ENCODE data around the gene ATP7A.
A peak's percentile ranks its signal among the peaks of the same experiment; 100 is the strongest.

The ATP7A gene

DNA sequence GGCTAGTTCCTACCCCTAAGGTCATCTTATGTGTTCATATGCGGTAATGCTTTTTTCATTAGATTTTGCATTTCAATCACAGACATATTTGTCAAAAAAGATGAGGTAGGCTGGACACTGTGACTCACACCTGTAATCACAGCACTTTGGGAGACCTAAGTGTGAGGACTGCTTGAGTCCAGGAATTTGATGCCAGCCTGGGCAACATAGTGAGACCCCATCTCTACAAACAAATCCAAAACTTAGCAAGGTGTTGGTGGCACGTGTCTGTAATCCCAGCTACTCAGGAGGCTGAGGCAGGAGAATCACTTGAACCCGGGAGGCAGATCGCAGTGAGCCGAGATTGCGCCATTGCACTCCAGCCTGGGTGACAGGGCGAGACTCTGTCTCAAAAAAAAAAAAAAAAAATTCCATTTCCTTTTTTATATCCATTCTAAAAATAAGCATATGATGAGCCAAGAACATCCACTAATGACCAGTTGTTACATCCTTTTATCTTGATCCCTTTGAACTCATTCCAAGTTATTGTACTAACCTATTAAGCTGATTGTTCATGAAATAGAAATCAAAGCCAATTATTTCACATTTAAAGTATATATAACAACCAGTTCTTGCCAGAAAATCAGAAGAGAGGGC, 35.5 kb downstream of the ATP7A start:
- DNase-seq: no peak

DNA sequence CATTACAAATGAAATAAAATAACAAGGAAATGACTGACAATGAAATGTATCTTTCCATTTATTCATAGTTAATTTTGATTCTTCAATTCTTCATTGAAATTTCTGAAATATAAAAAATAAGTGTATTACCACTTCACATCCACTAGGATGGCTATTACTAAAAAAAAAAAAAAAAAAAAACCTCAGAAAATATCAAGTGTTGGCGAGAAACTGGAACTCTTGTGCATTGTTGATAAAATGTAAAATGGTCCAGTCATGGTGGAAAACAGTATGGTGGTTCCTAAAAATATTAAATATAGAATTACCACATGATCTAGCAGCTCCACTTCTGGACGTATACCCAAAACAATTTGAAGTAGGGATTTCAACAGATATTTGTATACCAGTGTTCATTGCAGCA, 36.1 kb downstream of the ATP7A start:
- no peak for DNase-seq

DNA sequence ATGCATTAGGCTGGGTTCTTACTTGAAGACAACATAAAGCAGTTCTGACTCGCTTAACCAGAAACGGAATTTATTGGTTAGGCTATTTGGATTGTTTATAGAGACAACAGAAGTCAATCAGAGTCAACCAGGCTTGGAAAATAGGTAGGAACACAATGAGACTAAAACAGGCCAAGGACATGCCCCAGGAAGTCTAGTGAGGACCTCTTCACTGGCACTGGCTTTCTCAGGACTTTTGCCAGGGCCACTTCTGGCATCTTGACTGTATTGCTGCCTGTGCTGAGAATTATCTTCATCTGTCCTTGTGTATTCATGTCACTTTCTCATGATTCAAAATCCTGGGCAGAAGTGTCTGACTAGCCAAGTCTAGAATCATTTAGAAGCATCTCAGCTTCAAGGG, 39.3 kb downstream of the ATP7A start:
- DNase-seq: no peak

DNA sequence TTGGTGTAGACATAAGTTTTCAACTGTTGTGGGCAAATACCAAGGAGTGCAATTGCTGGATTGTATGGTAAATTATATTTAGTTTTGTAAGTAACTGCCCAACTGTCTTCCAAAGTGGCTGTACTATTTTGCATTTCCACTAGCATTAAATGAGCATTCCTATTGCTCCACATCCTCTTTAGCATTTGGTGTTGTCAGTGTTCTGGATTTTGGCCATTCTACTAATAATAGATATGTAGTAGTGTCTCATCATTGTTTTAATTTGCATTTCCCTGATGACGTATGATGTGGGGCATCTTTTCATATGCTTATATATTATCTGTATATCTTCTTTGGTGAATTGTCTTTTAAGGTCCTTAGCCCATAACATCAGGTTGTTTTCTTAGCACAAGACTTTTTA, 41.7 kb downstream of the ATP7A start:
- DNase-seq: no peak

DNA sequence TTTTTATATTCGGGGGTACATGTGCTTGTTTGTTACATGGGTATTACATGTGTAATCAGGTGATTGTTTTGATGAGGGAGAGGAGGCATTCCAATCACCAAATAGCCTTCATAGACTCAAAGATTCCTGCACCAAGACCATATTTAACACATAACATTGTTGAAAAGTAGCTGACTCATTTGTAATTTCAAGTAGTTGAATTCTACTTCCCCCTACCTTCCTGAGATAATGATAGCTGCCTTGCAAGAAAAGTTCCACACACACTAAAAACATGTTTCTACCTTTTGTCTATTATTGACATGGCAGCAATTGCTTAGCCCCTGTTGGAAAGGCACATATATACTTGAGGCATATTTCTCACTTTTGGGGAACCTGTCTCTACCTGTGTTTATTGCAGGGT, 42.8 kb downstream of the ATP7A start:
- DNase-seq: no peak

DNA sequence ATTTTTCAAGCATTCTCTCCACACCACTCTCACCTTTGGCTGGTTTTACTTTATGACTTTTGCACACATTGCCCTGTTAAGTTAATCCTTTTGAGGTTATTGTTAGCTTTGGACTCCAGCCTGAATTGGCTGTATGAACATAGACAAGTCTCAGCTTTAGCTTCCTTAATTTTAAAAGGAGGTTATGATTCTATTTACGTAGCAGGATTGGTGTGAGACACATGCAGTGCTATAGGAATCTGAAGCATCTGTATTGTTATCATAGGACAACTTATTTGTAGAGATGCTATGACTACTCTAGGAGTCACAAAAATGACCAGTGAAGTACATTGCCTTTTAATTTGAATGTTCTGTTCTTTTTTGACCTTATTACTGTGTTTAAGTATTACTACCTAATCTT, 43.2 kb downstream of the ATP7A start:
- DNase-seq: no peak

DNA sequence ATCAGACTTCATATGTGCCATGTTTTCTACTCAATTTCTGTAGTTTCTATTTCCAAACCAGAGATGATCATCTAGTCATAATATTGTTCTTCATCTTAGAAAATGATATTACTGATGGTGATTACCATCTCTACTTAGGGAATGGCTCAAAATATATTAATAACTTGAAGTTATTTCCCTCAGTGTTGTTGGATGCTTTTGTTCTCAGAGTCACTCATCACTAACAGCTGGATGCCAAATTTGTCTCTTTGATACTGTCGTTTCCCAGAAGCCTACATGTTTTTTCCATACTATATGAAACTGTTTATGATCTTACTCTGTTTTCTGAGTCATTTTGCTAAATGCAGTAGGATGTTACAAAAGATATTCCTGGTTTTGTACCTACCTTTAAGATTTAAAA, 50.1 kb downstream of the ATP7A start:
- no peak for DNase-seq

DNA sequence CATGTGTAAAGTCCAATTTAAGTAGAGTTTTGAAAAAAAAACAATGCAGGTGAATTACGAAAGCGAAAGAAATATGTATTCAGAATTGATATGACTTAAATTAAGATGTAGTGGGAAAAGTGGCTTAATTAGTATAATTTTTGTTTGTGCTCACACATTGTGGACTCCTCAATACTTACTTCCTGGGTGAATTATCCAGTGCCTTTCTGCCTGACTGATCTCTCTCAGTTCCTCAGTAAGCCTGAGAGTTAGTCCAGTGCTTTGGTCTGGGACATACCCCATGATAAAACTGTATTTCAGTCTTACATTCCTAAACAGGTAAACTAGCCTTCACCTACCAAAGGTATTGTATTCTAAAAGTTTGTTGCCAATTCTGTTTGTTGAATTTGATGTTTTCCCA, 50.6 kb downstream of the ATP7A start:
- no peak for DNase-seq

DNA sequence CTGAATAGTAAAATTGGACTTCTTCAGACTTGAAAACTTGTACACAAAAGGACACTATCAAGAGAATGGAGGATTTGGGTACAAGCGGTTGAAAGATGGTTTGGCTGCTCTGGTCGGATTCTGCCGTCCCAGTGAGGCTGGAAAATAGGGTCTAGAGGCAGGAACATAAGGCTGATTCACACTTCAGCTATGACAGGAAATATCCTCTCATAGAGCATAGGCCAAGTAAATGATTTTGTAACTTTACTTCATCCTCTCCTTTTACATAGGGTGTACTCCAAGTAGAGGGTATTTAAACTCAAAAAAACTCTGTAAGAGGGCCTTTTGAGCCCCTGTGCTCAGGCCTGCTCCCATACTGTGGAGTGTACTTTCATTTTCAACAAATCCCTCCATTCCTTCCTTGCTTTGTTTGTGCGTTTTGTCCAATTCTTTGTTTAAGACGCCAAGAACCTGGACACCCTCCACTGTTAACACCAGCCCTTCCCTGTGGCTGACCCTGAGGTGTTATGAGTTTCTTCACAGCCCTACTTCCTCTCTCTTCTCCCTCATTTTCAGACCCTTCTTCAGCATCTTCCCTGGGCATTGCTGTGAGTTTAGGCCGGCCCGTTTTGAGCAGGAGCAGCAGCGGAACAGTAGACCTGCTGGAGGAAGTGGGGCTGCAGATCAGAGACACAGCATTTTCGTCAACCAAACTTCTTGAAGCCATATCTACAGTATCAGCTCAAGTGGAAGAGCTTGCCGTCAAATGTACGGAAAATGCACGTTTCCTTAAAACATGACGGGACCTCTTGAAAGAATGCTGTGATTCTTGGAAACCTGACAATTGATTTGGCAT, 51.8 kb downstream of the ATP7A start:
- DNase-seq: no peak

DNA sequence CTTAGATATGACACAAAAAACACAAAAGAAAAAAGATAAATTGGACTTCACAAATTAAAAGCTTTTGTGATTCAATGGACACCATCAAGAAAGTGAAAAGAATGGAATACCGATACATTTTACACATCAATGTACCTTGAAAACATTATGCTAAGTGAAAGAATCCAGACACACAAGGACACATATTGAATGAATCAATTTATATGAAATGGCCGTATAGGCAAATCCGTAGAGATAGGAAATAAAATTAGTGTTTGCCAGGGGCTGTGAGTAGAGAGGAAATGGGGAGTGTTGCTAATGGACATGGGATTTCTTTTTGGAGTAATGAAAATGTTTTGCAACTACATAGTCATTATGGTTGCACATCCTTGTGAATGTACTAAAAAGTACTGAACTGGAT, 55.9 kb downstream of the ATP7A start:
- no peak for DNase-seq

DNA sequence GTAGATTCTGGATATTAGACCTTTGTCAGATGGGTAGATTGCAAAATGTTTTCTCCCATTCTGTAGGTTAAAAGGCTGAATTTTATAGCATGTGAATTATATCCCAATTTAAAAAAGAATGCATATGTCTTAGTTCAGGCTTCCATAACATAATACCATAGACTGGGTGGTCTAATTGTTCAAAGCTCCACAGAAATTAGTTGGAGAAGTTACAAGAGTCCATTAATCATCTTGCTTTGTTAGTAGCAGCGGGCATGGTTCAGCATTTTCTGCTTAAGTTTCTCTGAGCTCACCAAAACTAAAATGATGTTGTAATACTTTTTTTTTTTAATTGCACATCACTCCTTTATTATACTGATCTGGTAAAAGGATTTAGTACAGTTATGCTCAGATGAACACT, 57.1 kb downstream of the ATP7A start:
- DNase-seq: no peak

DNA sequence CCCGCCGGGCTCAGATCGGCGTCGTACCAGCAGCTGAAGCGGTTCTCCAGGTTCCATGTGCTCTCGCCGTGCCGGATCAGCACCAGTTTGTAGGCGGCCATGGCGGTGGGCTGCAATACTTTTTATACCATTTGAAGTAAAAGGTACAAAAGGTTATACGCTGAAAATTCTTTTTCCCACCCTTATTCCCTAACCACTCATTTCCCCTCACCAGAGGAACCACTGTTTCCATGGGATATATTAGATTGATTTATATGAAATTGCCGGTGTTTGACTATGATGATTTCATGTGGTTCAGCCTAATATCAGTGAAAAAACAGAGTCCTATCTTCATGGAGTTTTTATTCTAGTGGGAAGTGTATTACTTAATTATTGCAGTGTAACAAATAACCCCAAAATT, 59.0 kb downstream of the ATP7A start, which contains the start of gene PGAM4:
Gene PGAM4 (minus strand): TSS at position 101 of the 400 bp plus-strand sequence. CDS start 0 bp downstream, at position 101.
- DNase-seq: no peak

DNA sequence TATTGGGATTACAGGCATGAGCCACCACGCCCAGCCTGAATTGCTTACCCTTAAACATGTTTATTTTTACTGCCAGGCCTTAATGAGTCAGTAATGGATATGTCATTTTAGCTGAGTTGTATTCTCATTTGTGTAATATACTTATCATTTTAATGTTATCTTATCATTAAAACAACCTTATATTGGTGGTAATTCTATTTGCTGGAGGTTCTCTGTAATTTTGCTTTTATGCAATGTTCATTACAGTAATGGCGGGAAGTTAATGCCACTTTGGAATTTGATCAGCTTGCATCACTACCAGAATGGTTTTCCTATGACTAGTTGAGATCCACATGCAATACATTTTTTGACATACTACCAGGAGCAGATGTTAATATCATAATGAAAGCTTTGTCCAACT, 65.3 kb downstream of the ATP7A start:
- no peak for DNase-seq

DNA sequence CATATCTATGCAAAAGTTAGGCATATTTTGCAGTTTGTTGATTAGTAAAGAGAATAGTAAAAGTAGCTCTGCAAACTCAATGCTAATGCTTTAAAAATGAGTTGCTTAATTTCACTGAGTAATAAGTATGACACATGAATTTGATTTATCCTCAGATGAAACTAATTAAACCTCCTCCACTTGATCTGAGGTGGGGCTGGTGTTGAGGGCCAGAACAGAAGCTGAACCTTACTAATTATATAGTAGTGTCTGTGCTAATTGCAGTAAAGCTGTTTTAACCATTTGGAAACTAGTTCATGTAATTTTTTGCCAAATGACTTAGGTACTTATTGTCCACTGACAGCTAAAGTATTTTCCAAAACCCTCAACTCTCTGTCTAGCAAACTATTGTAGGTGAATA, 66.6 kb downstream of the ATP7A start:
- DNase-seq: no peak

DNA sequence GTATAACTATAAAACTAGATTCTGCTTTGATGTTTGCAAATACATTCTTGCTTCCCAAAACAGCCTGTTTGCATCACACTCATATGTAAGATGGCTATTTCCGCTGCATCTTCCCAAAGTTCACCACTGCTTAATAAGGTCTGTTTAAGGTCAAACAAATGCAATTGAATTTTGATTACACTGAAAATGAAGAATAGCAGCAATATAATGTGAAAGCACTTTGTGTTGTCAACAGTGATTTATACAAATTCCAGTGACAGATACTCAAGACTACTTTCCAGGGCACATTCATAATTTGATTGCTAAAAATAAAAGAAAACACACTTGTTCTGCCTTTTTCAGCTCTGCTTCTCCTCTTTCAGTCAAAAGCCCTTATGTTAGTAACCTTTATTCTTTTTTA, 67.0 kb downstream of the ATP7A start:
- no peak for DNase-seq

DNA sequence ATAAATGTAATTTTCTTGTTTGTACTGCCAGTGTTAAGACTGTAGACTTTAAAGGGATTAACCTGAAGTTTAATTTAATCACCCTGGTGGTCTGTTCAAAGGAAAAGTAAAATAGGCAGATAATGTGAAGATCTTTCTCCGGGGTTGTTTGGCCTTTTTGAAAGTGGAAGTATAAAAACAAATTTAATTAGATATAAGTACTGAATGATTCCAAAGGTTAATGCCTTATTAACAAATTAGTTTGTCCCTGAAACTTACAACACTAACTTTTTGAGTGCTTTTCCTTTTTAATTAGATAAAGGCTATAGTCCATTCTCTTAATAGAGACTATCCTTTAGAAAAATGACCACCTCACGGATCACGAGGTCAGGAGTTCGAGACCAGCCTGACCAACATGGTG, 69.4 kb downstream of the ATP7A start:
- DNase-seq: no peak

DNA sequence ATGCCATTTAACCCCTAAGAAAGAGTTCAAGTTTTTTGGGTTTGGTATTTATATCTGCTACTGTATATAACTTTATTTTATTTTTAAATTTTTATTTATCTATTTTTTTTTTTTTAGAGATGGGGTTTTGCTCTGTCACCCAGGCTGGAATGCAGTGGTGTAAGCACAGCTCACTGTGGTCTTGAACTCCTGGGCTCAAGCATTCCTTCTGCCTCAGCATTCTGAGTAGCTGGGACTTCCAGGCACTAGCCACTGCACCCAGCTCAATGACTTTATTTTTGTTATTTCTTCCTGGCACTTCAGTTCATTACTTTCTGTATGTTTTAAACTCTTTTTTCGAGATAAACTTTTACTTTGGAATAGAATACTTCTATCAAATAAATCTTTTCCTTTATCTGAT, 101.4 kb downstream of the ATP7A start:
- DNase-seq: no peak

DNA sequence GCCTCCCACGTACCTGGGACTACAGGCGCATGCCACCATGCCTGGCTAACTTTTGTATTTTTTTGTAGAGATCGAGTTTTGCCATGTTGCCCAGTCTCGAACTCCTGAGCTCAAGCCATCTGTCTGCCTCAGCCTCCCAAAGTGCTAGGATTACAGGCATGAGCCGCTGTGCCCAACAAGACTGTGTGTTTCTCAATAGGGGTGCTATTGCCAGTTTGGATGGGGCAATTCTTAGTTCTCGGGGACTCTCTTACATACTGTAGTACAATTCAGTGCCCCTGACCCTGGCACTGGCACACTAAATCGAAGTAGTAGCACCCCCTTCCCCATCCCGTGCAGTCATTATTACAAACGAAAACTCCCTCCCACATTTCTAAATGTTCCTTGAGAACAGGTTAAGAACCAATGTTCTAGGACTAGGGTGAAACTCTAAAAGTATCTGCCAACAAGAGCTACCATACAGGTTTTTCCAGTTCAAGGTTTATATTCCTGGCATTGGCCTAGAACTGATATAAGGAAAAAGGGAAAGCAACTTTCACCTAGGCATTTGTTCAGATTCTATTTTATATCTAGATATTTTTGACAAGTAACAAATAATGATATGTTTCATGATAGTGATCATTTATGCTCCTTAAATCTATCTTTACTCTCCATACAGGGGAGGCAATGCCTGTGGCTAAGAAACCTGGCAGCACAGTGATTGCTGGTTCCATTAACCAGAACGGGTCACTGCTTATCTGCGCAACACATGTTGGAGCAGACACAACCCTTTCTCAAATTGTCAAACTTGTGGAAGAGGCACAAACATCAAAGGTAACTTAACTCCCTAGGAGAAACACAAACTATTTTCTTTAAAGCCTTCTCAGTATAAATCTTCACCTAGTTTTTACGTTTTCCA, 109.3 kb downstream of the ATP7A start:
- no peak for DNase-seq

DNA sequence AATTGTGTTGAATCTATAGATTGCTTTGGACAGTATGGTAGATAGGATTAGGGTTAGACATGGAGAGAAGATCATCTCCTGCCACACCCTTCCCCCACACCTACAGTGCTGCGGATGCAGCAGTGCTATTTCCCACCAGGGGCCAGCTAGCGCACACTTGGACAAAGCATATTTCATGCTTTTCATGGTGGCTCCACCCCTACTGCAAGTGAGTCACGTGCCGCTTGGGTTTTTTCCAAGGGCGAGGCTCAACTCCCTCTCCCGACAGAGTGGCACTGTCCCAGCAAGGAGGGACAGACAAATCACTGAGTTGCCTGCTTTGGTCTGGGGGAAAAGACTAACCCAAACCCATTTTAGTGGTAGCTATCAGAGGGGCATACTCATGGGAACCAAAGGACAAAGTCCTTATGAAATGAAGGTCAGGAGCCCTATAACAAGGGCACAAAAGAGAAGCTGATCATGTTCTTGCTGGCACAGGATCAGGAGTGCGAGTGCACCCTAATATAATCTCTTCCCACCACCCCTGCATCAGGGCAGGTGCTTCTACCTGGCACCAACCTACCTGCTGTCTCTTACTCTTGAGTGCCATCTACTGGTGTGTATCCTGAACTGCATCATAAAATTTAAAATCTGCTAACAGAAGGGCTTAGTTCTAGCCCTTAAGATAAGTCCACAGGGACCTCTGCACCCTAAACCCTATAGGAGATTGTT, 114.0 kb downstream of the ATP7A start:
- no peak for DNase-seq

DNA sequence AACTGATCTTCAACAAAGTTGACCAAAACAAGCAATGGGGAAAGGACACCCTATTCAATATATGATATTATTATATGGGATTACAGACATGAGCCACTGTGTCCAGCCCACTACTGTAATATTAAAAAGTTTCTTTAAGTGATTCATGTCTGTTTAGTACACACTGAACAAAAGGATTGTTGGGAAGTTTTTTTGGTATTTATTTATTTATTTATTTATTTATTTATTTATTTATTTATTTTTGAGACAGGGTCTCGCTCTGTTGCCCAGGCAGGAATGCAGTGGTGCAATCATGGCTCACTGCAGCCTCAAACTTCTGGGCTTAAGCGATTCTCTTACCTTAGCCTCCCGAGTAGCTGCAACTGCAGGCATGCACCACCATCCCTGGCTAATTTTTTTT, 117.3 kb downstream of the ATP7A start:
- DNase-seq: no peak

DNA sequence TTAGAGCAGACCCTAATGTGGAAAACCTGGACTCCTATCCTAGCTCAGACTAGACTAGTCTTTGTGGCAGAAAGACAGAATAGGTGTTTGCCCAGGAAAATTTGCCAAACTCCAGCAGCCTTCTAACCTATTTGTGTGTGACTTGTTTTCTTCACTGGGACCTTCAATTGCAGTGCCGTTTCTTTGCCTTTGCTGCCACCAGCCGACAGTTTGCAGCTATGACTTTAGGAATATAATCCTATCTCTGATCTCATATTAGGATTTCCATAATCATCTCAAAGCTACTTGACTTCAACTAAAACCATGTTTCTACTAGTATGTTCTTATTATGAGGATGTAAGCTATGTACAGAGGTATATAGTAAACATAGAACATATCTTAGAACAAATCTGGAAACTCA, 119.2 kb downstream of the ATP7A start:
- peak; percentile 9 for DNase-seq

DNA sequence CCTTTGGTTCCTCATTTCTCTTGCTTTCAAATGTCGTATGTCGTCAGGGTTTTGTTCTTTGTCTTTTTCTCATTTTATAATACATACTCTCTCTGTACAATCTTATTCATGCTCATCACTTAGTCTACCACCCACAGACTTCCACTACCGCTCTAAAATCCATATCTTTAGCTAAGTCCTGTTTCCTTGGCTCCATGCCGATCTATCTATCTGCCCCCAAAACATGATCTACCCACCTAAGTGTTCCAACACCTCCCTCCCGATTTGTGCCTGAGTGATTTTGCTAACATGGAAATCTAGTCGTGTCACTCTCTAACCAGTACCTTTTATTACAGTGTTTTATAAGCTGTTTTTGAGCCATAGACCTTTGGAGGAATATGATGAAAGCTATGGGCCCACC, 124.6 kb downstream of the ATP7A start:
- DNase-seq: no peak

DNA sequence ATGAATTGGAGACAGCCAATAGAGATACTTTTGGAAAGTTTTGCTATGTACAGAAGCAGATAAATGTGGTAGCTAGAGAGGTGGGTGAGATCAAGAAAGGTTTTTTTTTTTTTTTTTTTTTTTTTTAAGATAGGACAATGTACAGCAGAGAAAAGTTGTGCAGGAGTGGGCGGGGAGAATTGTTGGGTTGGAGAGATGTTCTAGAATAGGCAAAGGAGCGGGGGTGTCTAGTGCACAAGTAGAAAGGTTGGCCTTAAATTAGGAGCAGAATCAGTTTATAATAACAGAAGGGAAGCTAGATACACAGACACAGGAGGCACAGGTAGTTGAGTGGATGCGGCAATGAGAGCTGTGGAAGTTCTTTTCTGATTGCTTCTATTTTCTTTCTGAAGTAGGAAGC, 127.4 kb downstream of the ATP7A start:
- DNase-seq: no peak

All from kidney glomerular epithelial cell (primary cell).